ENCODE measurements around the gene DPP6.

DNA sequence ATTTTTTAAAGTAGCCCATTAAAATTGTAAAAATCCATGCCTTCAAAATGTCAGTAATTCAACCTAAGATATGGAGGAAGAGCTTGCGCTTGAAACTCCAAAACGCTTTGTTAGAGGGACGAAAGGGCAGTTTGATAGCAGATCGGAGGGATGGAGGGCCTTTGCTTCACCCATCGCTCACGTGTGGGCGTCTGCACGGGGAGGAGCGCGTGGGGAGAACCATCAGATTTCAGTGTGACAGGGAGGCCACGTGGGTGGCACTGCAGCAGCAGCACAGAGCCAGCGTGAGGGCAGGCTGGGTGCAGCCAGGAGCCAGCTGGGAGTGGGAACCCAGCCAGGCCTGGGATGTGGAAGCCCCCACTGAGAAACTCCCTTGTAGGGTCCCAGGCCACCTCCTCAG is 625.3 kb downstream of the DPP6 start:
- TF ChIP-seq SIN3A (IDR thresholded peaks at IDR 0.05; ENCODE audit: borderline replicate concordance, insufficient read depth, low read depth, low read length) (no peak), POLR2AphosphoS5 (IDR thresholded peaks at IDR 0.05; ENCODE audit: low read depth, low read length) (no peak), TCF7L2 (IDR thresholded peaks at IDR 0.05; ENCODE audit: low read depth, low read length) (no peak)
- TF ChIP-seq, protein P1, sequence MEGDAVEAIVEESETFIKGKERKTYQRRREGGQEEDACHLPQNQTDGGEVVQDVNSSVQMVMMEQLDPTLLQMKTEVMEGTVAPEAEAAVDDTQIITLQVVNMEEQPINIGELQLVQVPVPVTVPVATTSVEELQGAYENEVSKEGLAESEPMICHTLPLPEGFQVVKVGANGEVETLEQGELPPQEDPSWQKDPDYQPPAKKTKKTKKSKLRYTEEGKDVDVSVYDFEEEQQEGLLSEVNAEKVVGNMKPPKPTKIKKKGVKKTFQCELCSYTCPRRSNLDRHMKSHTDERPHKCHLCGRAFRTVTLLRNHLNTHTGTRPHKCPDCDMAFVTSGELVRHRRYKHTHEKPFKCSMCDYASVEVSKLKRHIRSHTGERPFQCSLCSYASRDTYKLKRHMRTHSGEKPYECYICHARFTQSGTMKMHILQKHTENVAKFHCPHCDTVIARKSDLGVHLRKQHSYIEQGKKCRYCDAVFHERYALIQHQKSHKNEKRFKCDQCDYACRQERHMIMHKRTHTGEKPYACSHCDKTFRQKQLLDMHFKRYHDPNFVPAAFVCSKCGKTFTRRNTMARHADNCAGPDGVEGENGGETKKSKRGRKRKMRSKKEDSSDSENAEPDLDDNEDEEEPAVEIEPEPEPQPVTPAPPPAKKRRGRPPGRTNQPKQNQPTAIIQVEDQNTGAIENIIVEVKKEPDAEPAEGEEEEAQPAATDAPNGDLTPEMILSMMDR (IDR thresholded peaks at IDR 0.05) = no peak
- TF ChIP-seq, protein P2, sequence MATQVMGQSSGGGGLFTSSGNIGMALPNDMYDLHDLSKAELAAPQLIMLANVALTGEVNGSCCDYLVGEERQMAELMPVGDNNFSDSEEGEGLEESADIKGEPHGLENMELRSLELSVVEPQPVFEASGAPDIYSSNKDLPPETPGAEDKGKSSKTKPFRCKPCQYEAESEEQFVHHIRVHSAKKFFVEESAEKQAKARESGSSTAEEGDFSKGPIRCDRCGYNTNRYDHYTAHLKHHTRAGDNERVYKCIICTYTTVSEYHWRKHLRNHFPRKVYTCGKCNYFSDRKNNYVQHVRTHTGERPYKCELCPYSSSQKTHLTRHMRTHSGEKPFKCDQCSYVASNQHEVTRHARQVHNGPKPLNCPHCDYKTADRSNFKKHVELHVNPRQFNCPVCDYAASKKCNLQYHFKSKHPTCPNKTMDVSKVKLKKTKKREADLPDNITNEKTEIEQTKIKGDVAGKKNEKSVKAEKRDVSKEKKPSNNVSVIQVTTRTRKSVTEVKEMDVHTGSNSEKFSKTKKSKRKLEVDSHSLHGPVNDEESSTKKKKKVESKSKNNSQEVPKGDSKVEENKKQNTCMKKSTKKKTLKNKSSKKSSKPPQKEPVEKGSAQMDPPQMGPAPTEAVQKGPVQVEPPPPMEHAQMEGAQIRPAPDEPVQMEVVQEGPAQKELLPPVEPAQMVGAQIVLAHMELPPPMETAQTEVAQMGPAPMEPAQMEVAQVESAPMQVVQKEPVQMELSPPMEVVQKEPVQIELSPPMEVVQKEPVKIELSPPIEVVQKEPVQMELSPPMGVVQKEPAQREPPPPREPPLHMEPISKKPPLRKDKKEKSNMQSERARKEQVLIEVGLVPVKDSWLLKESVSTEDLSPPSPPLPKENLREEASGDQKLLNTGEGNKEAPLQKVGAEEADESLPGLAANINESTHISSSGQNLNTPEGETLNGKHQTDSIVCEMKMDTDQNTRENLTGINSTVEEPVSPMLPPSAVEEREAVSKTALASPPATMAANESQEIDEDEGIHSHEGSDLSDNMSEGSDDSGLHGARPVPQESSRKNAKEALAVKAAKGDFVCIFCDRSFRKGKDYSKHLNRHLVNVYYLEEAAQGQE (IDR thresholded peaks at IDR 0.05; ENCODE audit: insufficient read depth in 1 of 2, low read depth in 2 of 2, low read length in 1 of 2) = no peak

Data from Panc1 (cell line).